Tibial artery (tissue), 4 donors: Measurements from ENCODE around the gene GBP4.

Experiments
- DNase-seq, 2 donors: peaks; one replicate each; pipeline ENCODE4 v3.0.0-alpha.2; 2019
- H3K27ac ChIP-seq, 2 donors: fragments of 200-600 bp; sonication (generic) in 1 of 2; 1 replicate in 1 of 2; 2 replicates in 1 of 2; pipeline ENCODE4 v1.5.1; 2018 to 2019; ENCODE audit warnings: mild to moderate bottlenecking in 1 of 2
- H3K27me3 ChIP-seq, 2 donors: fragments of 200-600 bp; sonication (generic) in 1 of 2; one replicate each; pipeline versions ENCODE4 v1.5.1 to v1.6.0; 2016 to 2019
- H3K36me3 ChIP-seq, 3 donors: fragments of 200-600 bp; sonication (generic) in 2 of 3; one replicate each; pipeline ENCODE4 v1.5.1; 2016 to 2019; ENCODE audit warnings: mild to moderate bottlenecking in 2 of 3
- H3K4me1 ChIP-seq, 4 donors: fragments of 200-600 bp; sonication (generic) in 2 of 4; 1 replicate in 3 of 4; 2 replicates in 1 of 4; pipeline ENCODE4 v1.5.1; 2016 to 2019
- H3K4me3 ChIP-seq, 2 donors: fragments of 200-600 bp; sonication (generic) in 1 of 2; 1 replicate in 1 of 2; 2 replicates in 1 of 2; pipeline ENCODE4 v1.5.1; 2018 to 2019; ENCODE audit warnings: mild to moderate bottlenecking in 2 of 2
- H3K9me3 ChIP-seq, 3 donors: fragments of 200-600 bp; sonication (generic) in 1 of 3; one replicate each; pipeline ENCODE4 v1.5.1; 2016 to 2019
- CTCF ChIP-seq, 2 experiments: fragments of 200-600 bp in 1 of 2; fragments of 450-650 bp in 1 of 2; IDR thresholded peaks; one replicate each; pipeline ENCODE4 v1.5.1; 2017 to 2019; ENCODE audit warnings: antibody characterized with exemption in 2 of 2, mild to moderate bottlenecking in 1 of 2, moderate library complexity in 1 of 2
- intact Hi-C: fragments of 100-400 bp; cut with DNase I; formaldehyde crosslinking; loops from one replicate; pipeline ENCODE4 v1.15.0; 2023; ENCODE audit warnings: low total_unique reads

GBP4 gene

GRCh38 chr1:89143484-89143883 lies 55.3 kb downstream of the GBP4 start:
- H3K36me3 ChIP-seq, result no peaks in the 10 kb centered on the region
- H3K27ac ChIP-seq, result no peak overlapping the region
- TF ChIP-seq CTCF (IDR thresholded peaks at IDR 0.05), result no peak
- DNase-seq, result no peak
- intact Hi-C loops, result no loop called here
- H3K4me3 ChIP-seq, result no peak overlapping the region
- peaks cover 0 to under 1% (median 0%) of the 10 kb centered on the region in 3 donors for H3K9me3 ChIP-seq
- H3K27me3 ChIP-seq, result no peaks in the 10 kb centered on the region
- H3K4me1 ChIP-seq, result no peaks in the 10 kb centered on the region

- intact Hi-C loops, result no loop called here
- DNase-seq, result no peak
- Histone ChIP-seq H3K27me3 (no peaks in the 10 kb centered on the region), H3K4me1 (no peaks in the 10 kb centered on the region), H3K4me3 (no peak overlapping the region), H3K9me3 (peaks cover 0 to 8% (median 0%) of the 10 kb centered on the region in 3 donors), H3K27ac (no peak overlapping the region), H3K36me3 (no peaks in the 10 kb centered on the region)
- no peak for TF ChIP-seq CTCF (IDR thresholded peaks at IDR 0.05)
Observed at GRCh38 chr1:89142160-89142559, 56.6 kb downstream of the GBP4 start.

GRCh38 chr1:89133747-89134146 lies 65.0 kb downstream of the GBP4 start:
- Histone ChIP-seq H3K4me3 (no peak overlapping the region), H3K27ac (no peak overlapping the region), H3K36me3 (no peaks in the 10 kb centered on the region), H3K4me1 (peaks cover 0 to 17% (median 11%) of the 10 kb centered on the region in 4 donors), H3K9me3 (peaks cover 0 to 8% (median 0%) of the 10 kb centered on the region in 3 donors), H3K27me3 (no peaks in the 10 kb centered on the region)
- no peak for DNase-seq
- intact Hi-C loops, result no loop called here
- TF ChIP-seq CTCF (IDR thresholded peaks at IDR 0.05), result no peak
